ENCODE results near the gene MTX1.
A peak's percentile ranks its signal among the peaks of the same experiment; 100 is the strongest.
"Not testable (repeated sequence)": the region's sequence is repeated elsewhere in the genome, so short reads cannot be mapped to it uniquely, and the experiment has no call there.

MTX1 gene

GRCh38 chr1:155185783-155186066, 22.8 kb upstream of the MTX1 start:
- H3K4me1 ChIP-seq (ENCODE audit: insufficient read depth, insufficient read length) = peaks cover 23% of the 10 kb centered on the region
- no peaks in the 10 kb centered on the region for H3K9me3 ChIP-seq (ENCODE audit: insufficient read depth, low read length)
- H3K4me3 ChIP-seq (ENCODE audit: insufficient read length, low read depth) = no peak overlapping the region
- H3K36me3 ChIP-seq (ENCODE audit: insufficient read depth, insufficient read length, low read length) = peaks cover 26% of the 10 kb centered on the region
- no peak for DNase-seq (ENCODE audit: low read depth, low spot score)
- TF ChIP-seq YY1 (IDR thresholded peaks at IDR 0.05; ENCODE audit: insufficient read depth, insufficient read length) = no peak
- TF ChIP-seq SUZ12 (IDR thresholded peaks at IDR 0.05; ENCODE audit: extremely low read depth, insufficient read depth, insufficient read length) = no peak
- TF ChIP-seq ZNF274 (IDR thresholded peaks at IDR 0.05; ENCODE audit: low read depth, low read length) = no peak
- H3K27me3 ChIP-seq (ENCODE audit: insufficient read depth, insufficient read length) = no peaks in the 10 kb centered on the region
- H3K9ac ChIP-seq (ENCODE audit: insufficient read length, low read depth) = peak overlapping the region; percentile 23

- no peak for TF ChIP-seq SUZ12 (IDR thresholded peaks at IDR 0.05; ENCODE audit: extremely low read depth, insufficient read depth, insufficient read length)
- TF ChIP-seq YY1 (IDR thresholded peaks at IDR 0.05; ENCODE audit: insufficient read depth, insufficient read length) = no peak
- no peak for TF ChIP-seq ZNF274 (IDR thresholded peaks at IDR 0.05; ENCODE audit: low read depth, low read length)
- no peak for DNase-seq (ENCODE audit: low read depth, low spot score)
- Histone ChIP-seq H3K9me3 (ENCODE audit: insufficient read depth, low read length) (no peaks in the 10 kb centered on the region), H3K9ac (ENCODE audit: insufficient read length, low read depth) (no peak overlapping the region), H3K36me3 (ENCODE audit: insufficient read depth, insufficient read length, low read length) (peaks cover 24% of the 10 kb centered on the region), H3K27me3 (ENCODE audit: insufficient read depth, insufficient read length) (no peaks in the 10 kb centered on the region), H3K4me3 (ENCODE audit: insufficient read length, low read depth) (no peak overlapping the region), H3K4me1 (ENCODE audit: insufficient read depth, insufficient read length) (peaks cover 23% of the 10 kb centered on the region)
Observed at GRCh38 chr1:155186067-155186793, 22.3 kb upstream of the MTX1 start.

- Histone ChIP-seq H3K27me3 (ENCODE audit: insufficient read depth, insufficient read length) (no peaks in the 10 kb centered on the region), H3K9ac (ENCODE audit: insufficient read length, low read depth) (no peak overlapping the region), H3K36me3 (ENCODE audit: insufficient read depth, insufficient read length, low read length) (peaks cover 18% of the 10 kb centered on the region), H3K4me1 (ENCODE audit: insufficient read depth, insufficient read length) (peaks cover 23% of the 10 kb centered on the region), H3K4me3 (ENCODE audit: insufficient read length, low read depth) (no peak overlapping the region), H3K9me3 (ENCODE audit: insufficient read depth, low read length) (no peaks in the 10 kb centered on the region)
- TF ChIP-seq SUZ12 (IDR thresholded peaks at IDR 0.05; ENCODE audit: extremely low read depth, insufficient read depth, insufficient read length) (no peak), ZNF274 (IDR thresholded peaks at IDR 0.05; ENCODE audit: low read depth, low read length) (no peak), YY1 (IDR thresholded peaks at IDR 0.05; ENCODE audit: insufficient read depth, insufficient read length) (no peak)
- no peak for DNase-seq (ENCODE audit: low read depth, low spot score)
Observed at GRCh38 chr1:155186794-155187455, 21.6 kb upstream of the MTX1 start.

GRCh38 chr1:155187456-155187891, 21.0 kb upstream of the MTX1 start:
- no peak for DNase-seq (ENCODE audit: low read depth, low spot score)

GRCh38 chr1:155188268-155188667, 20.2 kb upstream of the MTX1 start:
- Histone ChIP-seq H3K9me3 (ENCODE audit: insufficient read depth, low read length) (no peaks in the 10 kb centered on the region), H3K4me3 (ENCODE audit: insufficient read length, low read depth) (no peak overlapping the region), H3K27me3 (ENCODE audit: insufficient read depth, insufficient read length) (no peaks in the 10 kb centered on the region), H3K9ac (ENCODE audit: insufficient read length, low read depth) (no peak overlapping the region), H3K36me3 (ENCODE audit: insufficient read depth, insufficient read length, low read length) (peaks cover 15% of the 10 kb centered on the region), H3K4me1 (ENCODE audit: insufficient read depth, insufficient read length) (peaks cover 30% of the 10 kb centered on the region)
- TF ChIP-seq YY1 (IDR thresholded peaks at IDR 0.05; ENCODE audit: insufficient read depth, insufficient read length) (no peak), SUZ12 (IDR thresholded peaks at IDR 0.05; ENCODE audit: extremely low read depth, insufficient read depth, insufficient read length) (no peak), ZNF274 (IDR thresholded peaks at IDR 0.05; ENCODE audit: low read depth, low read length) (no peak)
- DNase-seq (ENCODE audit: low read depth, low spot score) = no peak

More at GRCh38 chr1:155187456-155187891, 21.0 kb upstream of the MTX1 start:
- peaks cover 15% of the 10 kb centered on the region for H3K36me3 ChIP-seq (ENCODE audit: insufficient read depth, insufficient read length, low read length)
- no peak overlapping the region for H3K9ac ChIP-seq (ENCODE audit: insufficient read length, low read depth)
- H3K4me1 ChIP-seq (ENCODE audit: insufficient read depth, insufficient read length) = peaks cover 28% of the 10 kb centered on the region
- no peak overlapping the region for H3K4me3 ChIP-seq (ENCODE audit: insufficient read length, low read depth)
- no peaks in the 10 kb centered on the region for H3K27me3 ChIP-seq (ENCODE audit: insufficient read depth, insufficient read length)
- H3K9me3 ChIP-seq (ENCODE audit: insufficient read depth, low read length) = no peaks in the 10 kb centered on the region
- TF ChIP-seq SUZ12 (IDR thresholded peaks at IDR 0.05; ENCODE audit: extremely low read depth, insufficient read depth, insufficient read length) (no peak), YY1 (IDR thresholded peaks at IDR 0.05; ENCODE audit: insufficient read depth, insufficient read length) (no peak), ZNF274 (IDR thresholded peaks at IDR 0.05; ENCODE audit: low read depth, low read length) (no peak)

GRCh38 chr1:155189926-155190325, 18.6 kb upstream of the MTX1 start:
- not testable (repeated sequence) for H3K9me3 ChIP-seq (ENCODE audit: insufficient read depth, low read length); H3K27me3 ChIP-seq (ENCODE audit: insufficient read depth, insufficient read length); H3K9ac ChIP-seq (ENCODE audit: insufficient read length, low read depth); DNase-seq (ENCODE audit: low read depth, low spot score); H3K4me3 ChIP-seq (ENCODE audit: insufficient read length, low read depth); H3K36me3 ChIP-seq (ENCODE audit: insufficient read depth, insufficient read length, low read length)
- H3K4me1 ChIP-seq (ENCODE audit: insufficient read depth, insufficient read length) = peaks cover 28% of the 10 kb centered on the region

- H3K36me3 ChIP-seq (ENCODE audit: insufficient read depth, insufficient read length, low read length) = peaks cover 16% of the 10 kb centered on the region
- no peak for DNase-seq (ENCODE audit: low read depth, low spot score)
- H3K9me3 ChIP-seq (ENCODE audit: insufficient read depth, low read length) = no peaks in the 10 kb centered on the region
- TF ChIP-seq YY1 (IDR thresholded peaks at IDR 0.05; ENCODE audit: insufficient read depth, insufficient read length) = no peak
- no peak for TF ChIP-seq SUZ12 (IDR thresholded peaks at IDR 0.05; ENCODE audit: extremely low read depth, insufficient read depth, insufficient read length)
- no peak for TF ChIP-seq ZNF274 (IDR thresholded peaks at IDR 0.05; ENCODE audit: low read depth, low read length)
- no peak overlapping the region for H3K4me3 ChIP-seq (ENCODE audit: insufficient read length, low read depth)
- H3K27me3 ChIP-seq (ENCODE audit: insufficient read depth, insufficient read length) = no peaks in the 10 kb centered on the region
- peaks cover 15% of the 10 kb centered on the region for H3K4me1 ChIP-seq (ENCODE audit: insufficient read depth, insufficient read length)
- peak overlapping the region; percentile 46 for H3K9ac ChIP-seq (ENCODE audit: insufficient read length, low read depth)
Observed at GRCh38 chr1:155191904-155192303, 16.6 kb upstream of the MTX1 start.
